ENCODE data around the gene C11orf68.

The C11orf68 gene

DNA sequence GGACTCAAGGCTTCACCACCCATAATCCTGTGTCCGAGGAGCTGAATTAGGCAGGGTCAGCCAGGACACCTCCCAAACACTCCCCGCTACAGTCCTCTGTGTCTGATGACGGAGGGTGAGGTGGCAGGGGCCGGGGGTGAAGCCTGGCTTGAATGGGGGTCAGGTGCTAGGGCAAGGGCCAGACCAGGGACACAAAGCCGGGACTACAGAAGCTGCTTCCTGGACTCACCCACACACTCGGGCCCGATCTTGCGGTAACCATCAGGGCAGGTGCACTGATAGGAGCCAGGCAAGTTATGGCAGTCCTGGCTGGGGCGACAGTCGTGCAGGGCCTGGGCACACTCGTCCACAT lies 48.6 kb downstream of the C11orf68 start:
- DNase-seq: no peak

DNA sequence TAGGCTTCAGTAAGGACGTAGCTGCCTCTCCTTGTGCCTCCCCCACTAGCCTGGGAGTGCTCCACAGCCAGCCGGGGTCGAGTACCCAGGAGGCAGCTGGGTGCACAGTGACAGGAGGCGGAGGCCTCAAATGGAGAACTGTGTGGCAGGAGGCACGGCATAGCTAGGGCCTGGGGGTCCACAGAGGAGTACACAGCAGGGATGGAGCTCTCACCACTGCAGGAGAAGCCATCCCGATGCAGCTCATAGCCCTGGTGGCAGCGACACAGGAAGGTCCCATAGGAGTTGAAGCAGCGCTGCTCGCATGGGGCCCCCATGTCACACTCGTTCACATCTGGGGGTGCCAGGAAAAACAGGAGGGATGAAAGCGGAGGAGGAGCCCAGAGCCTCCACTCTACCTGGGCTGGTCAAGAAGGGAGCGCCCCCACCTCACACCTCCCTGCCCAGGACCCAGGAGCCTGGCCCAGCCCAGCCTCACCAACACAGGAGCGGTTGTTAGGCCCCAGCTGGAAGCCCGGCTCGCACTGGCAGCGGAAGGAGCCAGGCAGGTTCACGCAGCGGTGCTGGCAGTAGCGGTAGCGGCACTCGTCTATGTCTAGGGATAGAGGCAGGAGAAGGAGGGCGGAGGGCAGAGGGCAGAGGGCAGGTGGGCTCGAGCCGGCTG lies 49.1 kb downstream of the C11orf68 start:
- DNase-seq: no peak

GRCh38 chr11:65868907-65869306 lies 50.0 kb downstream of the C11orf68 start:
- no peak for DNase-seq

GRCh38 chr11:65868076-65868667 lies 50.7 kb downstream of the C11orf68 start:
- no peak for DNase-seq

- no peak for DNase-seq
These were observed 51.4 kb downstream of the C11orf68 start for GRCh38 chr11:65867284-65868071.
